GM10847 (cell line): Measurements from ENCODE around the gene PTPRN2.

Experiments used
- POLR2A ChIP-seq: IDR thresholded peaks from 2 replicates; pipeline ENCODE4 v1.6.1; 2011; ENCODE audit not compliant: insufficient read length; ENCODE audit errors: extremely low read depth

Gene PTPRN2

DNA sequence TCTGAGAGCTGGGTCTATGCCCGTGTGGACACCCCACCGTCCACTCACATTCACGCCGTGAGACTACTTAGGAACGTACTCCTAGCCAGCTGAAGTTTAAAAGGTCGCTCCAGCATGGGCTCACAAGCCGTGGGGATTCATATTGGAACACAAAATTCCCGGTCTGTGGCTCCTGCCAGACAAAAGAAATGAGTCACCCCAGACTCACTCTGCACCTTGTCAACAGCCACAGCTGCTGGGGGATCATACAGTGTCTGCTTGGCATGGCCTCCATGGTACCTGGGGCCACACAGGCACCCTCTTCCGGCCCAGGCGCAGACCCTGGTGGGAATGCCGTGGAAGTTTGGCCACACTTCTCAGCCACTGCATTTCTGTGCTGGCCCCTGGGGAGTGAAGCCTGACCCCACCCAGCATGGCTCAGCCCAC is 1022.4 kb downstream of the PTPRN2 start:
- TF ChIP-seq POLR2A = no peak

DNA sequence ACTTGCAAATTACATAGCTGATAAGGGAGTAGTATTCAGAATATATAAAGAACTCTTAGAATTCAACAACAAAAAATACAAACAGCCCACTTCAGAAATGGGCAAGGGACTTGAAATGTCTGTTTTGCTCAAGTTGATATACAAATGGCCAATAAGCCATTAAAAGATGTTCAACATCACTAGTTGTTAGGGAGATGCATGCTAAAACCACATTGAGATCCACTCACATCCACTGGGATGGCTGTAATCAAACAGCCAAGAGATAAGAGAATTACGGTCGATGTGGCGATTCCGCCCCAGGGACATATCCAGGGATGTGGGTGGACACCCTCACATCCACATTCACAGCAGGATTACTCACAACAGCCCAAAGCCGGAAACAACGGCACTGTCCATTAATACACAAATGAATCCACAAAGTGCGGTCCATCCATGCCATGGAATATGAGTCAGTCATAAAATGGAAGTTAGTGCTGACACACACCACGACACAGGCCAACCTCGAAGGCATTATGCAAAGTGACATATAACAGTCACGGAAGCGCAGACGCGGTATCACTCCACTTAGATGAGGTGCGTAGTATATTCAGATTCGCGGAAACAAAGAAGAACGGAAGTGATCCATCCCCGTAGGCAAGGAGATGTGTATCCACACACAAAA is 1023.0 kb downstream of the PTPRN2 start:
- no peak for TF ChIP-seq POLR2A

- TF ChIP-seq POLR2A = no peak
Measured at GRCh38 chr7:157561816-157562410, 1025.7 kb downstream of the PTPRN2 start.

- no peak for TF ChIP-seq POLR2A
Measured at GRCh38 chr7:157561523-157561785, 1026.2 kb downstream of the PTPRN2 start.

- no peak for TF ChIP-seq POLR2A
Measured at GRCh38 chr7:157560710-157561522, 1026.7 kb downstream of the PTPRN2 start.

DNA sequence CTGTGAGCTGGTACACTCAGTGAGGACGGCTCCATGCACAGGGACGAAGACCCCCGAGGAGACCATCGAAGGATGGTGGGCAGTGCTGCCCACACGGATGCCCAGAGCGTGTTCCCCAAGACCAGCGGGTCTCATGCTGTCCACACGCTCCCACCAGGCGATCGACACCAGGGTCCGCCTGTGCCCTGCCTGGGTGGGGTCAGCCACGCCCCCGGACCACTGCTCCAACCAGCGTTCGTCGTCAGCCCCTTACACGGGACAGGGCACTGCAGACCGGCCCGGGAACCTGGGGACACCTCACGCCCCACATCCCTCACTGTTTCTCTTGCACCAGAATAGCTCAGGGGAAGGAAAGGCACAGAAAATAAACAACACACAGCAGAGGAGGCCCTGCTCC is 1027.4 kb downstream of the PTPRN2 start:
- TF ChIP-seq POLR2A = no peak

DNA sequence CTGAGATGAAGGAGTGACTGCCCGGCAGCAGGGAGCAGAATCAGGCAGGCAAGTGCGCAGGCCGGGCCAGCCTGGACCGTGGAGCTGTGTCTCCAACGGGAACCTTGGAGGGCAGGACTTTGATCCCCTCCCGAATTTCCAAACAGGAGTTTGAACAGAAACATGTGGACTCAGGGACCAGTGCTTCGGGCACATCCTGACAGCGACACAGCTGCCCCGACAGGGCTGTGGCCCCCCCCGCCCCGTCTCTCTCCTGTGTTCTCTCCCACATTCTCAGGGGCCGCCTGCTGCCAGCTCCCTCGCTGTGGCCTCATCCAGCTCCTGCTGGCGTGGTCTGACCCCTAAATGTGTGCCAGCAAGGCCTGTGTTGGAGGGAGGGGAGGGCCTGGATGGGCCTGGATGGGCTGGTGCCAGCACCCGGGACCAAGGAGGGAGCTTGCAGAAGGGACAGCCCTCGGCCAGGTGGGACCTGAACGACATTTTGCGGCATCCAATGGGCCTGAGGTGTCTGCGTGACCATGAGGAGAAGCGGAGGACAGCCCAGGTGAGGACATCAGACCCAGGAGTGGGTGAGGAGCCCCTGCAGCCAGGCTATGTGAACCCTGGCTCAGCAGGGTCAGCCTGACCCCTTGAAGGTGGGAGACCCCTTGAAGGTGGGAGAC is 1027.9 kb downstream of the PTPRN2 start:
- no peak for TF ChIP-seq POLR2A

GRCh38 chr7:157558875-157559595 is 1028.6 kb downstream of the PTPRN2 start:
- no peak for TF ChIP-seq POLR2A

DNA sequence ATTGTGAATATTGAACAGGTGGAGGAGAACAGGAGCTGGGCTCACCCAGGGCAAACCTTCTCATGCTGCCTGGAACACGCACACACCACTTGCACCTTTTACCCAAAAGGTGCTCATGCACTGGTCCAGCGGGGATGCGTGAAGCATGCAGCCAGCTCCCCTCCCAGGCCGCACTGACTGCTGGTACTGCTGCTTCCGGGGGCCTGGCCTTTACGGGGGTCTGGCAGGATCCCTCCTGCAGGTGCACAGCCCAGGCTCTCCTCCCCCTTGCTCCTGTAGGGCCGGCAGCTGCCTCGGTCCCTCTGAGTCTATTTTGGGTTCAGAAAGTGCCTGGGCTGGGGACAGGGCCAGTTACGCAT is 1029.1 kb downstream of the PTPRN2 start:
- no peak for TF ChIP-seq POLR2A

- TF ChIP-seq POLR2A = no peak
Measured at GRCh38 chr7:157558061-157558460, 1029.6 kb downstream of the PTPRN2 start.

- no peak for TF ChIP-seq POLR2A
Measured at GRCh38 chr7:157557263-157557662, 1030.4 kb downstream of the PTPRN2 start.

DNA sequence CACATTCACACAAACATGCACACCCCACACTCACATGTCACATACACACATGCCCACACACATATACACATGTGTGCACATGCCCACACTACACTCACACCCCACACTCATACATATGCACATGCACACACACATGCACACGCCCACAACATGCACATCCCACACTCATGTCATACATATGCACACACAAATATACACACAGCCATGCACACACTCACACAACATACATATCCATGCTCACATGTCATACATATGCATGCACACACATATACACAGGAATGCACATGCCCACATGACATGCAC is 1031.0 kb downstream of the PTPRN2 start:
- no peak for TF ChIP-seq POLR2A

GRCh38 chr7:157555944-157556641 is 1031.5 kb downstream of the PTPRN2 start:
- TF ChIP-seq POLR2A = no peak

DNA sequence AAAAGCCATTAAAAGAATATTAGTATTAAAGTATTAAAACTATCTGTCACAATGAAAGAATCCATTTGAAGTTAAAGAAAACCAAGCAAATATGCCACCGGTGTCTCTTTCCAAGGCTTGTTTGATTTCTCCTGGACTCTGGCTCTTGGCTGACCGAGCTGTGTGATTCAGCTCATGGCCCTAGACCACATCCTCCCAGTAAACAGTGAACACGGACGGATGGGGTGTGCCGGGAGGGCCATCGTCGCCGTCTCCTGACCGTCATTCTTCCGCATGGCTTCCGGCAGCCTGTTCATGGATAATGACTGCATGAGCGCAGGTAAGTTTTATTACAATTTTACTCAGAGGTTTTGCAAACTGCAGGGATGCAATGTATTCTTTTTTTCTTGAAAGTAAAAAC is 1032.3 kb downstream of the PTPRN2 start:
- no peak for TF ChIP-seq POLR2A

DNA sequence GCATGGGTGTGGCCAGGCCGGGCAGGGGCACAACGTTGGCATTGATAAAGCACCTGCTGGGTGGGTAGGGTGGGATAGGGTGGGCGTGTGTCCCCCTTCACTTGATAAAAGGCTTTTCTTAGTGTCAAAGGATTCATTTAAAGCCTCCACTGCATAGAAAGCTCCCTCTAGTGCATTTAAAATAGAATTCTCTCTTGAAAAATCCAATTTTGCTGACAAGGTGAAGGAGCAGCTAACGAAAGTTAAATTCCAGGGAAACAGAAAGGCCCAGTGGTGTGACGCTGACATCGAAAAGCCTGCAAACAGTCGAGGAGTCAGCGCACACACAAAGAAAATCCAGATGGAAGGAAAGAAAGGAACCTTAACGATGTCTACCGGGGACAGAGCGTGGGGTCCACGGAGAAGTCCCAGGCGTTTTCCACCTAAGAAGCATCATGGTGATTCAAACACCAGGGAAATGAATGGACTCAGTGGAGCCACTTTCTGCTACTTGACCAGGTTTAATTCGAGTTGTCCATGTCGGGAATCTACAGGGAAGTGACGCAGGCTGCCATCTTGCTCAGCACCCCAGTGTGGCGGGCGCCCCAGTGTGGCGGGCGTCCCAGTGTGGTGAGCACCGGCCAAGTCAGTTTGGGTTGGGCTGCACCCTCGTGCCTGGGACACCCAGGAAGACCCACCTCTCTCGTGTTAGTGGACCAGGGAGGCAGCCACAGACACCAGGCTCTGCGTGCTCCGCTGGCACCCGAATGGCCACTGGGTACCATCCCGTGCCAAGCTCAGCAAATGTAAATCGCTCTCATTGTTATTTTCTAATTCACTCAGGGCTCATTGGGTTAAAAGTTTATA is 1033.0 kb downstream of the PTPRN2 start:
- no peak for TF ChIP-seq POLR2A

GRCh38 chr7:157553256-157553655 is 1034.4 kb downstream of the PTPRN2 start:
- TF ChIP-seq POLR2A = no peak
